Keratinocyte (primary cell): ENCODE data around the gene RASEF. TPM values are rescaled to one million over a fixed set of nuclear protein-coding genes. Genes with fewer than 3 reads are reported as not detected.

Experiments
- DNase-seq: peaks from one replicate; pipeline ENCODE4 v3.0.0-alpha.2; 2011; ENCODE audit warnings: low read depth, missing footprints, low spot score
- FAIRE-seq: peaks from 2 replicates; lab custom pipeline; 2011; peaks lifted over from hg19 to GRCh38; lab: Jason Lieb, UNC
- H2AFZ ChIP-seq: 2 replicates; pipeline ENCODE4 v1.6.0; 2012; ENCODE audit warnings: low read length, control low read depth, inconsistent platforms; ENCODE audit not compliant: control insufficient read depth
- H3K27ac ChIP-seq: 2 replicates; pipeline ENCODE4 v1.5.1; 2011; ENCODE audit warnings: low read length; ENCODE audit not compliant: control insufficient read depth, insufficient read depth
- H3K27me3 ChIP-seq: 3 replicates; pipeline ENCODE4 v1.6.0; 2011; ENCODE audit warnings: low read length; ENCODE audit not compliant: control insufficient read depth, insufficient read depth; ENCODE audit errors: extremely low read depth
- H3K36me3 ChIP-seq, 2 experiments: 2 replicates in 1 of 2; 3 replicates in 1 of 2; pipeline ENCODE4 v1.5.1; 2011; ENCODE audit warnings: low read length in 2 of 2, mild to moderate bottlenecking in 1 of 2; ENCODE audit not compliant: control insufficient read depth in 2 of 2, insufficient read depth in 2 of 2; ENCODE audit errors: extremely low read depth in 1 of 2
- H3K4me1 ChIP-seq: 3 replicates; pipeline ENCODE4 v1.5.1; 2011; ENCODE audit warnings: low read length; ENCODE audit not compliant: control insufficient read depth, insufficient read depth; ENCODE audit errors: extremely low read depth
- H3K4me2 ChIP-seq: 3 replicates; pipeline ENCODE4 v1.6.0; 2011; ENCODE audit warnings: low read depth, low read length; ENCODE audit not compliant: control insufficient read depth, insufficient read depth; ENCODE audit errors: extremely low read depth
- H3K4me3 ChIP-seq, 3 experiments: fragments of 200-600 bp in 1 of 3; sonication (generic) in 1 of 3; 2 replicates in 2 of 3; 3 replicates in 1 of 3; pipeline ENCODE4 v1.5.1; 2011 to 2016; ENCODE audit warnings: low read length in 3 of 3, mild to moderate bottlenecking in 3 of 3, control low read depth in 2 of 3, inconsistent platforms in 1 of 3, low read depth in 1 of 3, mixed read lengths in 1 of 3, mixed run types in 1 of 3, moderate library complexity in 1 of 3; ENCODE audit not compliant: control insufficient read depth in 2 of 3, insufficient read depth in 2 of 3; ENCODE audit errors: extremely low read depth in 1 of 3
- H3K79me2 ChIP-seq: 2 replicates; pipeline ENCODE4 v1.6.0; 2012; ENCODE audit warnings: low read length; ENCODE audit not compliant: control insufficient read depth, insufficient read depth
- H3K9ac ChIP-seq: 3 replicates; pipeline ENCODE4 v1.6.0; 2011; ENCODE audit warnings: low read length; ENCODE audit not compliant: control insufficient read depth, insufficient read depth; ENCODE audit errors: extremely low read depth
- H3K9me1 ChIP-seq: 3 replicates; pipeline ENCODE4 v1.6.0; 2011; ENCODE audit warnings: low read length; ENCODE audit not compliant: control insufficient read depth, insufficient read depth; ENCODE audit errors: extremely low read depth
- H3K9me3 ChIP-seq: 2 replicates; pipeline ENCODE4 v1.5.1; 2012; ENCODE audit warnings: low read depth, low read length; ENCODE audit not compliant: control insufficient read depth
- H4K20me1 ChIP-seq: 3 replicates; pipeline ENCODE4 v1.6.0; 2011; ENCODE audit warnings: low read length; ENCODE audit not compliant: control insufficient read depth, insufficient read depth; ENCODE audit errors: extremely low read depth
- CTCF ChIP-seq, 3 experiments: IDR thresholded peaks in 1 of 3; conservative IDR thresholded peaks in 1 of 3; optimal IDR thresholded peaks in 1 of 3; 2 replicates in 2 of 3; 3 replicates in 1 of 3; pipeline versions ENCODE3 to v1.5.1; 2011; ENCODE audit warnings: low read length in 3 of 3, mild to moderate bottlenecking in 3 of 3, moderate library complexity in 2 of 3, control low read depth in 1 of 3, inconsistent platforms in 1 of 3; ENCODE audit not compliant: insufficient read depth in 2 of 3; ENCODE audit errors: extremely low read depth in 1 of 3
- EZH2 ChIP-seq: IDR thresholded peaks from one replicate; pipeline ENCODE4 v1.6.1; 2012; ENCODE audit warnings: inconsistent platforms, mild to moderate bottlenecking, low read length, moderate library complexity
- dilution Hi-C: fragments of 300-500 bp; cut with MboI; formaldehyde crosslinking; loops from one replicate; pipeline ENCODE4 v1.7.0; 2020; ENCODE audit warnings: low sequenced_read_pairs; ENCODE audit not compliant: extremely low pct_ligation_motif_present
- polyA plus RNA-seq, 5 experiments: library from polyadenylated mRNA; depleted of rRNA in 3 of 5; stranded (reverse) in 3 of 5; stranded (forward) in 1 of 5; unstranded in 1 of 5; fragments of >200 nt; gene quantifications; 1 replicate in 1 of 5; 2 replicates in 3 of 5; 3 replicates in 1 of 5; pipeline versions ENCODE4 v1.2.1 to v1.2.3, GENCODE V29; 2011 to 2012; ENCODE audit warnings: missing spikeins in 2 of 5, low read depth in 1 of 5, low replicate concordance in 1 of 5

The RASEF gene
- polyA plus RNA-seq, 1 donor (not counting 4 experiments of a cell fraction or from before 2014, with no cell fraction given): 0.28 TPM

DNA sequence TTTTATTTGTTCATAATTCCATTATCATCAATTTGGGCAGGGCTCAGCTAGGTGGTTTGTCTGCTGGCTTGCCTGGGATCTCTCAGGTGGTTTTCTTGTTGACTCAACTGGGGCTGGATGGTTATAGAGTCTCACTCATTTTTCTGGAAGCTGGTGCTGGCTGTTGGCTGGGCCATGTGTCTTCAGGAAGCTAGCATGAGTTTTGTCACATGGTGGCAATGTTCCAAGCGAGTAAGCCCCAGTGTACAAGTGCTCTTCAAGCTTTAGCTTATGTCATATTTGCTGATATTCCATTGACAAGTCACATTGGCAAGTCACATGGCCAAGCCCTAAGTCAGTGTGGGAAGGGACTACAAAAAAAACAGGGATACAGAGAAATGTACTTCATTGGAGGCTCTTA, 2.3 kb upstream of the RASEF start:
- Histone ChIP-seq H3K4me1 (peaks cover 11% of the 10 kb centered on the region), H3K4me2 (no peak overlapping the region)

GRCh38 chr9:83061990-83062650, 822 bp downstream of the RASEF start:
- FAIRE-seq: no peak
- H2AFZ ChIP-seq: peak overlapping the region; percentile 41

More for the DNA sequence above, 2.3 kb upstream of the RASEF start:
- DNase-seq (no peak), FAIRE-seq (no peak)
- Histone ChIP-seq H4K20me1 (no peaks in the 10 kb centered on the region), H3K4me3 (no peak overlapping the region), H3K36me3 (no peaks in the 10 kb centered on the region), H3K9me3 (no peaks in the 10 kb centered on the region), H3K9me1 (no peaks in the 10 kb centered on the region), H3K9ac (no peak overlapping the region), H2AFZ (no peak overlapping the region), H3K27ac (no peak overlapping the region), H3K79me2 (no peaks in the 10 kb centered on the region), H3K27me3 (peaks cover 17% of the 10 kb centered on the region)
- dilution Hi-C loops: no loop called here
- no peak for TF ChIP-seq EZH2
- no peak for TF ChIP-seq CTCF (optimal IDR thresholded peaks at IDR 0.05 in 1 of 3, IDR thresholded peaks at IDR 0.05 in 1 of 3, conservative IDR thresholded peaks at IDR 0.05 in 1 of 3; ENCODE audit: extremely low read depth in 1 of 3, insufficient read depth in 2 of 3, low read length in 3 of 3)

More at GRCh38 chr9:83061990-83062650, 822 bp downstream of the RASEF start:
- dilution Hi-C loops: no loop called here
- peaks cover 17% of the 10 kb centered on the region for H3K27me3 ChIP-seq
- TF ChIP-seq EZH2 (no peak), CTCF (optimal IDR thresholded peaks at IDR 0.05 in 1 of 3, IDR thresholded peaks at IDR 0.05 in 1 of 3, conservative IDR thresholded peaks at IDR 0.05 in 1 of 3; ENCODE audit: extremely low read depth in 1 of 3, insufficient read depth in 2 of 3, low read length in 3 of 3) (no peak)
- no peak for DNase-seq
- H3K27ac ChIP-seq: no peak overlapping the region
- H3K9me1 ChIP-seq: no peaks in the 10 kb centered on the region
- H3K9me3 ChIP-seq: no peaks in the 10 kb centered on the region
- no peaks in the 10 kb centered on the region for H3K36me3 ChIP-seq
- H3K4me3 ChIP-seq: peak overlapping the region; percentile 49 to 64 (median 54)
- peak overlapping the region; percentile 22 for H3K9ac ChIP-seq
- H3K4me2 ChIP-seq: peak overlapping the region; percentile 72
- H4K20me1 ChIP-seq: no peaks in the 10 kb centered on the region
- no peaks in the 10 kb centered on the region for H3K79me2 ChIP-seq
- peaks cover 11% of the 10 kb centered on the region for H3K4me1 ChIP-seq
